Naive thymus-derived CD8-positive, alpha-beta T cell (primary cell): Measurements from ENCODE around the gene PTPN23. TPM values are rescaled to one million over a fixed set of nuclear protein-coding genes. Genes with fewer than 3 reads are reported as not detected.
"Not testable (repeated sequence)": the region's sequence is repeated elsewhere in the genome, so short reads cannot be mapped to it uniquely, and the experiment has no call there.

Source experiments
- ATAC-seq, 2 donors: fragments of 150-1000 bp; cut with Tn5 transposase in 1 of 2; sonication (Bioruptor Pico), chemical (Tn5 transposase) in 1 of 2; 1 replicate in 1 of 2; 2 replicates in 1 of 2; pipeline ENCODE4 v1.10.0; 2021; ENCODE audit warnings: mild to moderate bottlenecking in 2 of 2, moderate library complexity in 2 of 2
- POLR2A ChIA-PET: fragments of 350-600 bp; sonication (Branson Sonifier 250); formaldehyde crosslinking; loops from one replicate; lab custom pipeline; 2021; ENCODE audit warnings: antibody characterized with exemption; lab: Charles Lee
- DNase-seq, 10 donors: peaks; one replicate each; pipeline versions ENCODE4 v3.0.0 to v3.0.0-alpha.2; 2020 to 2022
- H3K27ac Mint-ChIP-seq, 10 donors: one replicate each; pipeline ENCODE4 v1.8.0; 2020 to 2022; ENCODE audit warnings: mild to moderate bottlenecking in 10 of 10, mixed read lengths in 10 of 10, moderate library complexity in 4 of 10, inconsistent platforms in 1 of 10
- H3K27me3 Mint-ChIP-seq, 5 donors: one replicate each; pipeline ENCODE4 v1.8.0; 2021 to 2022; ENCODE audit warnings: mixed read lengths in 5 of 5
- H3K36me3 Mint-ChIP-seq, 3 donors: one replicate each; pipeline ENCODE4 v1.8.0; 2020 to 2022; ENCODE audit warnings: mixed read lengths in 3 of 3, mild to moderate bottlenecking in 2 of 3, inconsistent platforms in 1 of 3
- H3K4me1 Mint-ChIP-seq, 4 donors: one replicate each; pipeline ENCODE4 v1.8.0; 2021 to 2022; ENCODE audit warnings: mixed read lengths in 4 of 4
- H3K4me3 Mint-ChIP-seq, 10 donors: one replicate each; pipeline ENCODE4 v1.8.0; 2020 to 2022; ENCODE audit warnings: mild to moderate bottlenecking in 10 of 10, mixed read lengths in 10 of 10, moderate library complexity in 6 of 10, inconsistent platforms in 1 of 10
- H3K9me3 Mint-ChIP-seq, 9 donors: one replicate each; pipeline ENCODE4 v1.8.0; 2020 to 2022; ENCODE audit warnings: mixed read lengths in 9 of 9, mild to moderate bottlenecking in 3 of 9, inconsistent platforms in 1 of 9, moderate library complexity in 1 of 9
- polyA plus RNA-seq, 3 donors: library from polyadenylated mRNA; unstranded; fragments of 300-500 nt; fragmentation: Illumina TruSeq; gene quantifications; one replicate each; pipeline ENCODE4 v1.2.3, GENCODE V29; 2021
- total RNA-seq, 8 experiments: library from RNA in 2 of 8; stranded (reverse) in 2 of 8; gene quantifications; one replicate each; pipeline ENCODE4 v1.2.3 and lab custom pipeline; 2021 to 2026

The PTPN23 gene
- total and polyA plus RNA-seq, 5 experiments from 2014 or later = 3.0 to 63.8 (median 3.9) TPM

DNA sequence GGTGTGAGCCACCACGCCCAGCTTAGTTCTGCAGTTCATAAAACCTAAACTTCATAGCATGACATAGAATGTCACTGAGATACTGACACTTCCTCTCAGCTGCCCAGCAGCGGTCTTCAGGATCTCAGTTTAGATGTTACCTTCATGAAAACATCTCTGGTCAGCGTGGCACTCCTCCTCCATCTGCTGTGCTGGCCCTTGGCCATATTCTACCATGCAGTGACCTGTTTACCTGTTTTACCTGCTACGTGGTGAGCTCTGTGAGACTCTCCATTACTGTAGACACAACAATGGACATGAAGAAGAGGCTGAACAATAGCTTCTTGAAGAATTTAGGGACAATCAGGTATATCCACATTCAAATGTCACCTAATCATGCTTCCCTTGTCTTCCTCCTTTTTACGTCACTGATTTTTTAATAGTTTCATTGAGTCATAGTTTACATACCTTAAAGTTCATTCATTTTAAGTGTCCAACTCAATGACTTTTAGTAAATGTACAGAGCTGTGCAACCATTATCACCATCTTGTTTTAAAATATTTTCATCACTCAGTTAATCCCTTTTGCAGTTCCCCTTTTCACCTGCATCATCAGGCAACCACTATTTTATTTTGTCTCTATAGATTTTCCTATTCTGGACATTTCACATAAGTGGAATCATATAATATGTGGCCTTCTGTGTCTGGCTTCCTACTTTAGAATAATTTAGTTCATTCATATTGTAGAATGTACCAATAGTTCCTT, 32.2 kb upstream of the PTPN23 start:
- H3K9me3 Mint-ChIP-seq = no peaks in the 10 kb centered on the region
- H3K27ac Mint-ChIP-seq = peak overlapping the region in 3 of 10 donors; percentile 36 to 52 (median 43)
- POLR2A ChIA-PET = no interaction called here
- DNase-seq (no peak), ATAC-seq (no peak)
- no peak overlapping the region for H3K4me3 Mint-ChIP-seq
- H3K4me1 Mint-ChIP-seq = peaks cover 8 to 25% (median 10%) of the 10 kb centered on the region in 4 donors
- no peaks in the 10 kb centered on the region for H3K27me3 Mint-ChIP-seq
- peaks cover 6 to 22% (median 6%) of the 10 kb centered on the region in 3 donors for H3K36me3 Mint-ChIP-seq

DNA sequence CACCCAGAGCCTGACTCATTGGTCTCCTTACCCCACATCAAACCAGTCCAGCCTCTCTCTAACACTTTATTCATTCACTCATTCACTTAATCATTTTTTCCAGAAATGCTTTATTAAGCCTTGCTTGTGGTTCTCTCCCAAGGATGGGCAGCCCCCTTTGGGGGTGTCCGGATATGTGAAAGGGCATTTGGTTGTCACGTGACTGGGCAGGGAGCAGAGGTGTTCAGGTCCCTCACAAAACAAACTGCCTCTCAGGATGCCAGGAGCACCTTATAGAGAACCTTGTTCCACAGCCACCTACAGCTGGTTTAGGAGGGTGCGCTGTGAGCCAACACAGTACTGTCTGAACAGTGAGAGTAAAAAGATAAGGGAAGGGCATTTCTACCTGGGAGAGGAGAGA, 25.8 kb upstream of the PTPN23 start:
- Mint-ChIP-seq H3K27ac (peak overlapping the region in 2 of 10 donors; percentile 6 to 51), H3K4me3 (no peak overlapping the region), H3K4me1 (peaks cover 0 to 6% (median 0%) of the 10 kb centered on the region in 4 donors), H3K36me3 (peaks cover 0 to 7% (median 4%) of the 10 kb centered on the region in 3 donors), H3K9me3 (peaks cover 0 to 23% (median 7%) of the 10 kb centered on the region in 9 donors), H3K27me3 (no peaks in the 10 kb centered on the region)
- ATAC-seq = no peak
- POLR2A ChIA-PET = no interaction called here
- DNase-seq = no peak

GRCh38 chr3:47356201-47356600, 24.6 kb upstream of the PTPN23 start:
- ATAC-seq (no peak), DNase-seq (no peak)
- peaks cover 0 to 8% (median 0%) of the 10 kb centered on the region in 4 donors for H3K4me1 Mint-ChIP-seq
- H3K36me3 Mint-ChIP-seq = peaks cover 0 to 12% (median 8%) of the 10 kb centered on the region in 3 donors
- peaks cover 0 to 29% (median 14%) of the 10 kb centered on the region in 9 donors for H3K9me3 Mint-ChIP-seq
- POLR2A ChIA-PET = no interaction called here
- H3K4me3 Mint-ChIP-seq = no peak overlapping the region
- no peak overlapping the region for H3K27ac Mint-ChIP-seq
- no peaks in the 10 kb centered on the region for H3K27me3 Mint-ChIP-seq

DNA sequence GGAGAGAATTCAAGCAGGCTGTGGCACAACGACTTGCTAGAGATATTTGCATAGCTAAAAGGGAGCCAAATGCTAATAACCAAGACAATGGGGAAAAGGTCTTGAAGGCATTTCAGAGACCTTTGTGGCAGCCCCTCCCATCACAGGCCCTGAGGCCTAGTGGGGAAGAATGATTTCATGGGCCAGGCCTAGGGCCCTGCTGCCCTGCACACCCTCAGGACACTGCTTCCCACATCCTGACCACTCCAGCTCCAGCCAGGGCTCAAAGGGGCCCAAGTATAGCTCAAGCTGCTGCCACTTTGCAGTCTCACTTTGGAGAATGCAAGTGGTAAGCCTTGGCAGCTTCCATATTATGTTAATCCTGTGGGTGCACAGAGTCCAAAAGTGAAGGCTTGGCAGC, 21.5 kb upstream of the PTPN23 start:
- H3K27me3 Mint-ChIP-seq = no peaks in the 10 kb centered on the region
- POLR2A ChIA-PET = no interaction called here
- DNase-seq (no peak), ATAC-seq (no peak)
- H3K36me3 Mint-ChIP-seq = peaks cover 0 to 17% (median 14%) of the 10 kb centered on the region in 3 donors
- H3K4me1 Mint-ChIP-seq = peaks cover 12 to 14% (median 13%) of the 10 kb centered on the region in 4 donors
- H3K9me3 Mint-ChIP-seq = peaks cover 2 to 39% (median 14%) of the 10 kb centered on the region in 9 donors
- H3K27ac Mint-ChIP-seq = no peak overlapping the region
- no peak overlapping the region for H3K4me3 Mint-ChIP-seq

DNA sequence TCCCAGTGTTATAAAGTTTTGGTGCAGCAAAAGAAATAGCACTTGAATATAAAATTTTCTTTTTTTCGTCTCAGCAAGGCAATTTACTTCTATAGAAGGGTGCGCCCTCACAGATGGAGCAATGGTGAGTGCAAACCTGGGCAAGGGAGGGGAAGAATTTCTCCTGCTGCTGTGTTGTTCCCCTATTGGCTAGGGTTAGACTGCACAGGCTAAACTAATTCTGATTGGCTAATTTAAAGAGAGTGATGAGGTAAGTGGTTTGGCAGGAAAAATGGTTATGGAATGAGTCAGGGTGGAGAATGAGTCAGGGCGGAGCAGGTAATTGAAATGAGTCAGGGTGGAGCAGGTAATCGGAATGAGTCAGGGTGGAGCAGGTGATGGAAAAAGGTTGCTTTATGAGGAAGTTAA, 20.7 kb upstream of the PTPN23 start:
- POLR2A ChIA-PET, H3K27me3 Mint-ChIP-seq, DNase-seq, ATAC-seq: not testable (repeated sequence)
- peak overlapping the region in 1 of 10 donors; percentile 39 for H3K27ac Mint-ChIP-seq
- peaks cover 2 to 39% (median 14%) of the 10 kb centered on the region in 9 donors for H3K9me3 Mint-ChIP-seq
- peaks cover 12 to 14% (median 13%) of the 10 kb centered on the region in 4 donors for H3K4me1 Mint-ChIP-seq
- H3K4me3 Mint-ChIP-seq = peak overlapping the region in 1 of 10 donors; percentile 16
- H3K36me3 Mint-ChIP-seq = peaks cover 0 to 17% (median 14%) of the 10 kb centered on the region in 3 donors

- peaks cover 12 to 14% (median 13%) of the 10 kb centered on the region in 4 donors for H3K4me1 Mint-ChIP-seq
- peak overlapping the region; percentile 55 to 92 (median 84) for H3K27ac Mint-ChIP-seq
- peak in 6 of 10 donors; percentile 6 to 35 (median 22) for DNase-seq
- peaks cover 2 to 37% (median 14%) of the 10 kb centered on the region in 9 donors for H3K9me3 Mint-ChIP-seq
- H3K4me3 Mint-ChIP-seq = peak overlapping the region in 8 of 10 donors; percentile 33 to 78 (median 54)
- no peaks in the 10 kb centered on the region for H3K27me3 Mint-ChIP-seq
- POLR2A ChIA-PET = interaction anchor here (2.3 kb wide), 1 partner anchor 18 kb away, joined by 9 read pairs; the partner anchor contains the start of gene PTPN23
- peaks cover 0 to 17% (median 14%) of the 10 kb centered on the region in 3 donors for H3K36me3 Mint-ChIP-seq
- peak; percentile 33 to 87 for ATAC-seq
These were observed 18.1 kb upstream of the PTPN23 start for GRCh38 chr3:47362701-47363100.

- no peak overlapping the region for H3K4me3 Mint-ChIP-seq
- H3K4me1 Mint-ChIP-seq = peaks cover 11 to 14% (median 13%) of the 10 kb centered on the region in 4 donors
- H3K27me3 Mint-ChIP-seq = peaks cover 0 to 9% (median 8%) of the 10 kb centered on the region in 5 donors
- H3K27ac Mint-ChIP-seq = peak overlapping the region in 1 of 10 donors; percentile 9
- ATAC-seq (no peak), DNase-seq (no peak)
- H3K9me3 Mint-ChIP-seq = peaks cover 0 to 11% (median 4%) of the 10 kb centered on the region in 9 donors
- H3K36me3 Mint-ChIP-seq = peaks cover 0 to 5% (median 5%) of the 10 kb centered on the region in 3 donors
- POLR2A ChIA-PET = no interaction called here
These were observed 15.3 kb upstream of the PTPN23 start for GRCh38 chr3:47365213-47366153.

- DNase-seq = no peak
- Mint-ChIP-seq H3K9me3 (peaks cover 0 to 11% (median 4%) of the 10 kb centered on the region in 9 donors), H3K4me1 (peaks cover 11 to 14% (median 13%) of the 10 kb centered on the region in 4 donors), H3K27ac (peak overlapping the region in 1 of 10 donors; percentile 27), H3K27me3 (peaks cover 0 to 15% (median 8%) of the 10 kb centered on the region in 5 donors), H3K4me3 (no peak overlapping the region), H3K36me3 (peaks cover 0 to 5% (median 5%) of the 10 kb centered on the region in 3 donors)
- POLR2A ChIA-PET = no interaction called here
- ATAC-seq = no peak
These were observed 14.0 kb upstream of the PTPN23 start for GRCh38 chr3:47366833-47367232.

DNA sequence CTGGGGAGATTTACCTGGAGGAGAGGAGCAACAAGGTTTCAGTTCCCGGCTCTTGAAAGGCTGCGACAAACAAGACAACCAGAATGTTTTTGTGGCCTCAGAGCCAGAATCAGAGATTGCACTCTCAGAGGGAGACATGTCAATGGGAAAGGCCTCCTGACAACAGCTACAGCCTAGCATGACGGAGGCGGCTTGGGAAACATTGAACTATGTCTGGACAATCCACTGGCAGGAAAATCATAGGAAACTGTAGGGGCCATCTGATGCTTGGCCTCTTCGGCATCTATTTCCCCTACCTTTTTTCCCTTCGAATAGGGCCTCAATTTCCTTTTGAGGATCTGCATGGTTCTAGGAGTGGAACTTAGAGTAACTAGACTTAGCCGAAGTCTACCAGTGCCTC, 13.2 kb upstream of the PTPN23 start:
- DNase-seq (no peak), ATAC-seq (no peak)
- H3K4me1 Mint-ChIP-seq = peaks cover 6 to 9% (median 8%) of the 10 kb centered on the region in 4 donors
- peaks cover 0 to 8% (median 3%) of the 10 kb centered on the region in 9 donors for H3K9me3 Mint-ChIP-seq
- POLR2A ChIA-PET = no interaction called here
- H3K27ac Mint-ChIP-seq = no peak overlapping the region
- H3K36me3 Mint-ChIP-seq = peaks cover 0 to 1% (median 1%) of the 10 kb centered on the region in 3 donors
- H3K27me3 Mint-ChIP-seq = peaks cover 0 to 18% (median 8%) of the 10 kb centered on the region in 5 donors
- H3K4me3 Mint-ChIP-seq = no peak overlapping the region

GRCh38 chr3:47370020-47370419, 10.8 kb upstream of the PTPN23 start:
- POLR2A ChIA-PET, H3K27ac Mint-ChIP-seq: not testable (repeated sequence)
- H3K27me3 Mint-ChIP-seq = peaks cover 0 to 18% (median 8%) of the 10 kb centered on the region in 5 donors

GRCh38 chr3:47370887-47371697, 9.7 kb upstream of the PTPN23 start:
- H3K4me1 Mint-ChIP-seq = peaks cover 0 to 5% (median 0%) of the 10 kb centered on the region in 4 donors
- DNase-seq (peak in 6 of 10 donors; percentile 14 to 28 (median 20)), ATAC-seq (no peak)
- no peaks in the 10 kb centered on the region for H3K9me3 Mint-ChIP-seq
- H3K27ac Mint-ChIP-seq = no peak overlapping the region
- H3K27me3 Mint-ChIP-seq = peaks cover 0 to 18% (median 8%) of the 10 kb centered on the region in 5 donors
- H3K36me3 Mint-ChIP-seq = no peaks in the 10 kb centered on the region
- POLR2A ChIA-PET = no interaction called here
- H3K4me3 Mint-ChIP-seq = no peak overlapping the region

More at GRCh38 chr3:47370020-47370419, 10.8 kb upstream of the PTPN23 start:
- not testable (repeated sequence) for H3K4me1 Mint-ChIP-seq, H3K4me3 Mint-ChIP-seq, H3K9me3 Mint-ChIP-seq, ATAC-seq, H3K36me3 Mint-ChIP-seq, DNase-seq
